ENCODE results near the gene ADGRF3. TPM values are rescaled to one million over a fixed set of nuclear protein-coding genes. Genes with fewer than 3 reads are reported as not detected.
"Not testable (repeated sequence)": the region's sequence is repeated elsewhere in the genome, so short reads cannot be mapped to it uniquely, and the experiment has no call there.

The ADGRF3 gene
- total RNA-seq, 1 donor from 2014 or later: 0.69 TPM

GRCh38 chr2:26363323-26363722 is 16.7 kb upstream of the ADGRF3 start:
- no peak for TF ChIP-seq CTCF (conservative IDR thresholded peaks at IDR 0.05; ENCODE audit: low read depth, low read length)
- no peak for DNase-seq (ENCODE audit: low read depth)
- H3K4me3 ChIP-seq (ENCODE audit: low read depth, low read length): no peak overlapping the region

DNA sequence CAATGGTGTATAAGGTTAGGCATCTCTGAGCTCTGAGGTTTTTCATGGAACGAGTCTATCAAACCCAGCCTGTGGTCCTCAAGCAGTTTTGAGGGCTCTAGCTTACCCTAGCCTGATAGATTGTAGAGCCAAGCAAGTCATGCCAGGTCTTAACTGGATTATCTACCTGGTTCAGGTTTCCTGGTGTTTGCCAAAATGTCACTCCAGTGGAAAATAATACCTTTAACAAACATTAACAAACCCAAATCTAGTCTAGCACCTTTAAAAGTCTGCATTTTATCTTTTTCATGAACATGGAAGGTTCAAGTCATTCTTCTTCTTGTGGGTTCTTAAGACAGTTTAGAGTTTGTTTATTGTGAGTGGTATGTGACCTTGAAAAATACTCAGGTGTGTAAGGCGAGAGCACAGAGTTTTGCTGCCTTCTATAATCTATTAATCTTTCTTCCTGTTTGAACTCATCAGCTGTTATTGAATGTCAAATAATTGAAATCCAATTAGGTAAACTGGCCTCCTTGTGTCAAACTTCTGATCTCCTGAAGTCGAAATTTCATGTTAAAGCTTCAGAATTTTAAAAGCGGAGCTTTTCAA is 13.4 kb upstream of the ADGRF3 start:
- no peak for DNase-seq (ENCODE audit: low read depth)
- no peak overlapping the region for H3K4me3 ChIP-seq (ENCODE audit: low read depth, low read length)
- TF ChIP-seq CTCF (conservative IDR thresholded peaks at IDR 0.05; ENCODE audit: low read depth, low read length): no peak

DNA sequence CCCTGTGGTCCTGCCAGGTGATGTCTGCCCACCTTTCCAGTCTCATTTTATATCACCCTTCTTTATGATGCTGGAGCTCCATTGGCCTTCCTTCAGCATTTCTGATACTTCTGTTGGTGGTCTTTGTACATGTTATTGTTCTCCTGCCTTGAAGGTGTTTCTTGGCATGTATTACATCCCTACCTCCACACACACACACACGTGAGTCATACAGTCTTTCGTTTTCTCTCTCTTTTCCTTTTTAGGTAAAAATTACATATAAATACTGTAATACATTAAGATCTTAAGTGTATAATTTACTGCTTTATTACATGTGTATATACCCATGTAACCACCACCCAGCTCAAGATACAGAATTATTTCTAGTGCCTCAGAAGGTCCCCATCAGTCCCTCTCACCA is 10.2 kb upstream of the ADGRF3 start:
- no peak for TF ChIP-seq CTCF (conservative IDR thresholded peaks at IDR 0.05; ENCODE audit: low read depth, low read length)
- no peak for DNase-seq (ENCODE audit: low read depth)
- no peak overlapping the region for H3K4me3 ChIP-seq (ENCODE audit: low read depth, low read length)

DNA sequence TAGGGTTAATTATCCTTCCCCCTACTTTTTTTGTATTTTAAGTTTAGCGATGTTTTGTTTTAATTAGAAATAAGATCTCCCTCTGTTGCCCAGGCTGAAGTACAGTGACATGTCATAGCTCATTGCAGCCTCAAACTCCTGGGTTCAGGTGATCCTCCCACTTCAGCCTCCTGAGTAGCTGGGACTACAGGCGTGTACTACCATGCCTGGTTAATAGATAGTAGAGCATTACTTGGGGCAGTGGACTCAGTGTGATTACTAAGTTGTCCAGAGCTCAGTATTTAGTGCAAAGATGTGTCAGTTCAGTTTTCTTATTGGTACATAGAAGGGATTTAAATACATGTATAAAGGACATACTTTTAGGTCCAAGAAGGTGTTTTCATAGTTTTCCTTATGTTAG is 9.5 kb upstream of the ADGRF3 start:
- no peak overlapping the region for H3K4me3 ChIP-seq (ENCODE audit: low read depth, low read length)
- TF ChIP-seq CTCF (conservative IDR thresholded peaks at IDR 0.05; ENCODE audit: low read depth, low read length): no peak
- DNase-seq (ENCODE audit: low read depth): no peak

- no peak for DNase-seq (ENCODE audit: low read depth)
- H3K4me3 ChIP-seq (ENCODE audit: low read depth, low read length): no peak overlapping the region
Measured at GRCh38 chr2:26355038-26355995, 8.7 kb upstream of the ADGRF3 start.

GRCh38 chr2:26354469-26354868 is 7.9 kb upstream of the ADGRF3 start:
- H3K4me3 ChIP-seq (ENCODE audit: low read depth, low read length); DNase-seq (ENCODE audit: low read depth): not testable (repeated sequence)

More at GRCh38 chr2:26355038-26355995, 8.7 kb upstream of the ADGRF3 start:
- TF ChIP-seq CTCF (conservative IDR thresholded peaks at IDR 0.05; ENCODE audit: low read depth, low read length): no peak

DNA sequence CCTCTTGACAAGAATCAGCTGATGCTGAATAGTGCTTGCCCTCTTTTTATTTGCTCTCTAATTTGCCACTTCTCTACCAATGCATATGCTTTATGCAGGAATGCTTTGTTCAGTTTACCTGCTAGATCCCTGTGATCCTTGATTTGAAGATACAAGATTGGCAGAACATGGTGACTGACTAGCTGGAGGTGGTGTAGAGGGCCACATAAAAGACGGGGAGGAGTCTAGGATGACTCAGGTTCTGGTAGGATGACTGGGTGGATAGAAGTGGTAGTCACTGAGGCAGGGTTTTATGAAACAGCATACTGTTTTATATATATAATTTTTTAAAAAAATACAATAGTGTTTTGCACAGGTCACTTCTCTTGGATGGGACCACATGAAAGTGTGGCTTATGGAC is 6.3 kb upstream of the ADGRF3 start:
- TF ChIP-seq CTCF (conservative IDR thresholded peaks at IDR 0.05; ENCODE audit: low read depth, low read length): no peak
- no peak for DNase-seq (ENCODE audit: low read depth)
- no peak overlapping the region for H3K4me3 ChIP-seq (ENCODE audit: low read depth, low read length)
